OCI-LY3 (cell line): Measurements from ENCODE around the gene ATP12A.

ENCODE experiments used
- H2AFZ ChIP-seq: fragments of 200-600, 300-600 bp; shearing (Covaris generic); 2 replicates; pipeline ENCODE4 v1.6.0; 2014; ENCODE audit warnings: antibody characterized with exemption, low read depth, low read length
- H3K27ac ChIP-seq: fragments of 200-600, 300-600 bp; sonication (generic); 2 replicates; pipeline ENCODE4 v1.5.1; 2014; ENCODE audit warnings: mild to moderate bottlenecking, low read length, moderate library complexity, mixed read lengths
- H3K27me3 ChIP-seq: fragments of 200-600, 300-600 bp; sonication (generic); 2 replicates; pipeline ENCODE4 v1.6.1; 2014; ENCODE audit warnings: low read depth, low read length, mixed read lengths
- H3K36me3 ChIP-seq: fragments of 200-600, 300-600 bp; sonication (generic); replicated peaks from 2 replicates; pipeline ENCODE3; 2014; ENCODE audit warnings: low read depth, low read length, mixed read lengths
- H3K4me1 ChIP-seq: fragments of 300-600, 200-600 bp; sonication (generic); 2 replicates; pipeline ENCODE4 v1.6.1; 2014; ENCODE audit warnings: low read length, mixed read lengths
- H3K4me2 ChIP-seq: fragments of 200-600, 300-600 bp; sonication (generic); 2 replicates; pipeline ENCODE4 v1.6.1; 2014; ENCODE audit warnings: low read length, mixed read lengths
- H3K4me3 ChIP-seq: fragments of 300-600, 200-600 bp; sonication (generic); 2 replicates; pipeline ENCODE4 v1.5.1; 2014; ENCODE audit warnings: antibody characterized with exemption, mild to moderate bottlenecking, low read length, moderate library complexity
- H3K79me2 ChIP-seq: fragments of 300-600, 200-600 bp; shearing (Covaris generic); 2 replicates; pipeline ENCODE4 v1.6.1; 2014; ENCODE audit warnings: mild to moderate bottlenecking, low read length, mixed read lengths
- H3K9ac ChIP-seq: fragments of 300-600, 200-600 bp; shearing (Covaris generic); 2 replicates; pipeline ENCODE4 v1.6.0; 2014; ENCODE audit warnings: mild to moderate bottlenecking, low read length, moderate library complexity
- H3K9me3 ChIP-seq: fragments of 200-600, 300-600 bp; shearing (Covaris generic); 2 replicates; pipeline ENCODE4 v1.6.1; 2014; ENCODE audit warnings: low read length, mixed read lengths; ENCODE audit not compliant: insufficient read depth
- H4K20me1 ChIP-seq: fragments of 200-600, 300-600 bp; sonication (generic); 2 replicates; pipeline ENCODE4 v1.6.1; 2016; ENCODE audit warnings: low read length, mixed read lengths; ENCODE audit not compliant: insufficient read depth
- CTCF ChIP-seq: fragments of 200-600, 300-600 bp; sonication (generic); IDR thresholded peaks from 2 replicates; pipeline ENCODE4 v1.5.1; 2014; ENCODE audit warnings: antibody characterized with exemption, low read length, low read depth
- EZH2phosphoT487 ChIP-seq: fragments of 200-600 bp; shearing (Covaris generic); IDR thresholded peaks from 2 replicates; pipeline ENCODE4 v1.6.1; 2018; ENCODE audit warnings: antibody characterized with exemption, mixed run types, low read depth

ATP12A gene

GRCh38 chr13:24636776-24637175 is 43.4 kb upstream of the ATP12A start:
- Histone ChIP-seq H3K79me2 (no peaks in the 10 kb centered on the region), H3K27ac (no peak overlapping the region), H3K4me1 (peaks cover 3% of the 10 kb centered on the region; the same call in 1 of the 2 replicates), H3K9me3 (no peaks in the 10 kb centered on the region), H3K9ac (no peak overlapping the region), H3K27me3 (no peaks in the 10 kb centered on the region), H3K4me2 (no peak overlapping the region), H3K4me3 (no peak overlapping the region), H2AFZ (no peak overlapping the region), H3K36me3 (no peaks in the 10 kb centered on the region), H4K20me1 (no peaks in the 10 kb centered on the region)
- TF ChIP-seq CTCF (no peak), EZH2phosphoT487 (no peak)

GRCh38 chr13:24638096-24638495 is 42.1 kb upstream of the ATP12A start:
- H2AFZ ChIP-seq: no peak overlapping the region
- H3K27ac ChIP-seq: no peak overlapping the region
- H3K79me2 ChIP-seq: no peaks in the 10 kb centered on the region
- no peaks in the 10 kb centered on the region for H3K27me3 ChIP-seq
- H3K4me1 ChIP-seq: peaks cover 3% of the 10 kb centered on the region; the same call in 1 of the 2 replicates
- H3K36me3 ChIP-seq: no peaks in the 10 kb centered on the region
- H3K9ac ChIP-seq: no peak overlapping the region
- no peaks in the 10 kb centered on the region for H3K9me3 ChIP-seq
- H3K4me3 ChIP-seq: no peak overlapping the region
- no peaks in the 10 kb centered on the region for H4K20me1 ChIP-seq
- no peak overlapping the region for H3K4me2 ChIP-seq
- TF ChIP-seq CTCF (no peak), EZH2phosphoT487 (no peak)

- no peak overlapping the region for H2AFZ ChIP-seq
- H3K4me3 ChIP-seq: no peak overlapping the region
- TF ChIP-seq EZH2phosphoT487: no peak
- TF ChIP-seq CTCF: no peak
- no peak overlapping the region for H3K4me2 ChIP-seq
- no peaks in the 10 kb centered on the region for H3K36me3 ChIP-seq
- no peak overlapping the region for H3K27ac ChIP-seq
- no peaks in the 10 kb centered on the region for H3K9me3 ChIP-seq
- H3K79me2 ChIP-seq: no peaks in the 10 kb centered on the region
- no peaks in the 10 kb centered on the region for H3K27me3 ChIP-seq
- H4K20me1 ChIP-seq: no peaks in the 10 kb centered on the region
- H3K9ac ChIP-seq: no peak overlapping the region
- H3K4me1 ChIP-seq: no peaks in the 10 kb centered on the region
Observed at GRCh38 chr13:24640752-24641151, 39.5 kb upstream of the ATP12A start.

- H2AFZ ChIP-seq: no peak overlapping the region
- TF ChIP-seq CTCF (no peak), EZH2phosphoT487 (no peak)
- H3K9me3 ChIP-seq: no peaks in the 10 kb centered on the region
- H3K36me3 ChIP-seq: no peaks in the 10 kb centered on the region
- no peaks in the 10 kb centered on the region for H3K27me3 ChIP-seq
- no peaks in the 10 kb centered on the region for H3K79me2 ChIP-seq
- no peak overlapping the region for H3K4me3 ChIP-seq
- H4K20me1 ChIP-seq: no peaks in the 10 kb centered on the region
- no peak overlapping the region for H3K27ac ChIP-seq
- no peak overlapping the region for H3K4me2 ChIP-seq
- H3K4me1 ChIP-seq: no peaks in the 10 kb centered on the region
- H3K9ac ChIP-seq: no peak overlapping the region
Observed at GRCh38 chr13:24642219-24642618, 38.0 kb upstream of the ATP12A start.
